ENCODE results near the gene CYB5D1.

Gene CYB5D1

DNA sequence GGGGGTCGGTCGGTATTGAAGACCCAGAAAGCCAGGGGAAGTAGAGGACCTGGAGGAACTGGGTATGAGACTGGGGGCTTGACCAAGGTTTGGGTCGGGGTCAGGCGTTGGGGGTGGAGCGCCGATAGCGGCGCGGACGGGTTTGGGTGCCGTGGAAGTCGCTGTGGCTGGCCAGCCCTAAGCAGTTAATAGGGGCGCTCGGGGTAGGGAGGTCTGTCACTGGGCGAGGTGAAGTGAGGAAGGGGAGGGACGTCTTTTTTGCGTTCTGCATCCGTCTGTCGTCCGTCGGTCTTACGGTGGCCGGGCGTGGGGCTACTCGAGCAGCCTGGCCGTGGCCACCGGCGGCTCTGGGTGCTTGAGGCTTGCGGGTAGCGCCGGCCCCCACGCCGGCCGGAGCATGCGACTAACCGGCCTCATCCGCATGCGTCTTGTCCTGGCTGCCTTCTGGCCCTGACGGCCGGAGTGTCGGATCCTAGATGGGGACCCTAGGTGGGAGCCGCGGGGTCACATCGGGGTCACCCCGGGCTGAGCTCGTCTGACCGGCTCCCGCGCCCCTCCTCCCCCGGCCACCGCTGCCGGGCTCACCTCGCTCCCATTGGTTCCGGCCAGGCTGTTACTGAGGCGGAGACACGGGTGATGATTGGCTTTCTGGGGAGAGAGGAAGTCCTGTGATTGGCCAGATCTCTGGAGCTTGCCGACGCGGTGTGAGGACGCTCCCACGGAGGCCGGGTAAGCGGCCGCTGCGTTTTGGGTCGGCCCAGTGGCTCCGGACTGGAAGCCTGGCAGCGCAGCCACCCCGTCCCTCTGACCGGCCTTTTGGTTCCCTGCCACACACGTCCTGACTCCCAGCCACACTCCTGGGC lies 13.3 kb upstream of the CYB5D1 start:
- no peak for DNase-seq (ENCODE audit: low read depth in 2 of 2)

DNA sequence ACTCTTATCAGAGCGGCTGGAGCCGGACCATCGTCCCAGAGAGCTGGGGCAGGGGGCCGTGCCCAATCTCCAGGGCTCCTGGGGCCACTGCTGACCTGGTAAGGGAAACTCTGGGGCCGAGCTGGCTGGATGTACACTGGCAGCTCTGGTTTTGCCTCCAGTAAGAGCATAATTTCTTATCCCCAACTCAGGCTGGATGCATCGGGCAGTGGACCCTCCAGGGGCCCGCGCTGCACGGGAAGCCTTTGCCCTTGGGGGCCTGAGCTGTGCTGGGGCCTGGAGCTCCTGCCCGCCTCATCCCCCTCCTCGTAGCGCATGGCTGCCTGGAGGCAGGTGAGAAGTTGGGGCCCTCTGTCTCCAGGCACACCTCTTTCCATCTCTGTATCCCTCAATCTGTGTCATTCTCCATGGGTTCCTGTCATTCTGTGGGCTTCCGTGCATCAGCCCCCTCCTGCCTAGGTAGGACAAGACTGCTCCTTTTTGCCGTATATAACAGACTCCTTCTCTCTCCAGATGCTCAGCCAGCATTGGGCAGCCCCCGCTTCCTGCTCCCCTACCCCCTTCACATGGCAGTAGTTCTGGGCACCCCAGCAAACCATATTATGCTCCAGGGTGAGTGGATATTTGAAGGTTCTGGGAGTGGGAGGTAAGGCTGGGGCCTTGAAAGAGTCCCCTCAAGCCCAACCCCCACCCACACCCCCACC lies 12.3 kb upstream of the CYB5D1 start:
- DNase-seq (ENCODE audit: low read depth in 2 of 2) = no peak

DNA sequence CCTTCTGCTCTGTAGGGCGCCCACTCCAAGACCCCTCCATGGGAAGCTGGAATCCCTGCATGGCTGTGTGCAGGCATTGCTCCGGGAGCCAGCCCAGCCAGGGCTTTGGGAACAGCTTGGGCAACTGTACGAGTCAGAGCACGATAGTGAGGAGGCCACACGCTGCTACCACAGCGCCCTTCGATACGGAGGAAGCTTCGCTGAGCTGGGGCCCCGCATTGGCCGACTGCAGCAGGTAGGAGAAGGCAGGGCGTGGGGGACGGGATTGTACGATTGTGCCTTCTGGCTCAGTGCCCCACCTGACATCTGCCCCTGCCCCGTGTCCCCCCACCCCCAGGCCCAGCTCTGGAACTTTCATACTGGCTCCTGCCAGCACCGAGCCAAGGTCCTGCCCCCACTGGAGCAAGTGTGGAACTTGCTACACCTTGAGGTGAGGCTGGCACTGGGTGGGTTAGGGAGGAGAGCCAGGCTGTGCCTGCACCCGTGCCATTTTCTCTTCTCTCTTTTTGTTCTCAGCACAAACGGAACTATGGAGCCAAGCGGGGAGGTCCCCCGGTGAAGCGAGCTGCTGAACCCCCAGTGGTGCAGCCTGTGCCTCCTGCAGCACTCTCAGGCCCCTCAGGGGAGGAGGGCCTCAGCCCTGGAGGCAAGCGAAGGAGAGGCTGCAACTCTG lies 11.6 kb upstream of the CYB5D1 start:
- DNase-seq (ENCODE audit: low read depth in 2 of 2) = no peak

DNA sequence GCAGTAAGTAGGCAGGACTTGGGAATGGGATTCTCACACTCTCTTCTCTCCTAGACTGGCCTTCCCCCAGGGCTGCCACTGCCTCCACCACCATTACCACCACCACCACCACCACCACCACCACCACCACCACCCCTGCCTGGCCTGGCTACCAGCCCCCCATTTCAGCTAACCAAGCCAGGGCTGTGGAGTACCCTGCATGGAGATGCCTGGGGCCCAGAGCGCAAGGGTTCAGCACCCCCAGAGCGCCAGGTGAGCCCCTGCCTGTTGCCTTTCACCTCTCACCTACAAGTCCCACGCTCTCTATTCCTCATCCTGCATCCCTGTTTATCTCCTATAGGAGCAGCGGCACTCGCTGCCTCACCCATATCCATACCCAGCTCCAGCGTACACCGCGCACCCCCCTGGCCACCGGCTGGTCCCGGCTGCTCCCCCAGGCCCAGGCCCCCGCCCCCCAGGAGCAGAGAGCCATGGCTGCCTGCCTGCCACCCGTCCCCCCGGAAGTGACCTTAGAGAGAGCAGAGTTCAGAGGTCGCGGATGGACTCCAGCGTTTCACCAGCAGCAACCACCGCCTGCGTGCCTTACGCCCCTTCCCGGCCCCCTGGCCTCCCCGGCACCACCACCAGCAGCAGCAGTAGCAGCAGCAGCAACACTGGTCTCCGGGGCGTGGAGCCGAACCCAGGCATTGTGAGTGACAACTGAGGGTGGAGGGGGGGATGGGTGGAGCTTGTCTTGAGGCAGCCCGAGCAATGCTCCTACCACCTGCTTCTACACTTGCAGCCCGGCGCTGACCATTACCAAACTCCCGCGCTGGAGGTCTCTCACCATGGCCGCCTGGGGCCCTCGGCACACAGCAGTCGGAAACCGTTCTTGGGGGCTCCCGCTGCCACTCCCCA lies 10.8 kb upstream of the CYB5D1 start:
- no peak for DNase-seq (ENCODE audit: low read depth in 2 of 2)

DNA sequence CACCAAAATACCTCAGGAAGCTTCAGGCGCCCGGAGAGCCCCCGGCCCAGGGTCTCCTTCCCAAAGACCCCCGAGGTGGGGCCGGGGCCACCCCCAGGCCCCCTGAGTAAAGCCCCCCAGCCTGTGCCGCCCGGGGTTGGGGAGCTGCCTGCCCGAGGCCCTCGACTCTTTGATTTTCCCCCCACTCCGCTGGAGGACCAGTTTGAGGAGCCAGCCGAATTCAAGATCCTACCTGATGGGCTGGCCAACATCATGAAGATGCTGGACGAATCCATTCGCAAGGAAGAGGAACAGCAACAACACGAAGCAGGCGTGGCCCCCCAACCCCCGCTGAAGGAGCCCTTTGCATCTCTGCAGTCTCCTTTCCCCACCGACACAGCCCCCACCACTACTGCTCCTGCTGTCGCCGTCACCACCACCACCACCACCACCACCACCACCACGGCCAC lies 9.6 kb upstream of the CYB5D1 start:
- DNase-seq (ENCODE audit: low read depth in 2 of 2) = no peak

DNA sequence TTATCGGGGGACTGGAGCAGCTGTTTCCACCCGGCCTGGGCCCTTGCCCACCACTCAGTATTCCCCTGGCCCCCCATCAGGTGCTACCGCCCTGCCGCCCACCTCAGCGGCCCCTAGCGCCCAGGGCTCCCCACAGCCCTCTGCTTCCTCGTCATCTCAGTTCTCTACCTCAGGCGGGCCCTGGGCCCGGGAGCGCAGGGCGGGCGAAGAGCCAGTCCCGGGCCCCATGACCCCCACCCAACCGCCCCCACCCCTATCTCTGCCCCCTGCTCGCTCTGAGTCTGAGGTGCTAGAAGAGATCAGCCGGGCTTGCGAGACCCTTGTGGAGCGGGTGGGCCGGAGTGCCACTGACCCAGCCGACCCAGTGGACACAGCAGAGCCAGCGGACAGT lies 9.1 kb upstream of the CYB5D1 start:
- no peak for DNase-seq (ENCODE audit: low read depth in 2 of 2)

DNA sequence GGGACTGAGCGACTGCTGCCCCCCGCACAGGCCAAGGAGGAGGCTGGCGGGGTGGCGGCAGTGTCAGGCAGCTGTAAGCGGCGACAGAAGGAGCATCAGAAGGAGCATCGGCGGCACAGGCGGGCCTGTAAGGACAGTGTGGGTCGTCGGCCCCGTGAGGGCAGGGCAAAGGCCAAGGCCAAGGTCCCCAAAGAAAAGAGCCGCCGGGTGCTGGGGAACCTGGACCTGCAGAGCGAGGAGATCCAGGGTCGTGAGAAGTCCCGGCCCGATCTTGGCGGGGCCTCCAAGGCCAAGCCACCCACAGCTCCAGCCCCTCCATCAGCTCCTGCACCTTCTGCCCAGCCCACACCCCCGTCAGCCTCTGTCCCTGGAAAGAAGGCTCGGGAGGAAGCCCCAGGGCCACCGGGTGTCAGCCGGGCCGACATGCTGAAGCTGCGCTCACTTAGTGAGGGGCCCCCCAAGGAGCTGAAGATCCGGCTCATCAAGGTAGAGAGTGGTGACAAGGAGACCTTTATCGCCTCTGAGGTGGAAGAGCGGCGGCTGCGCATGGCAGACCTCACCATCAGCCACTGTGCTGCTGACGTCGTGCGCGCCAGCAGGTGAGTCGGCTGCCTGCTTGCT lies 8.6 kb upstream of the CYB5D1 start:
- no peak for DNase-seq (ENCODE audit: low read depth in 2 of 2)

DNA sequence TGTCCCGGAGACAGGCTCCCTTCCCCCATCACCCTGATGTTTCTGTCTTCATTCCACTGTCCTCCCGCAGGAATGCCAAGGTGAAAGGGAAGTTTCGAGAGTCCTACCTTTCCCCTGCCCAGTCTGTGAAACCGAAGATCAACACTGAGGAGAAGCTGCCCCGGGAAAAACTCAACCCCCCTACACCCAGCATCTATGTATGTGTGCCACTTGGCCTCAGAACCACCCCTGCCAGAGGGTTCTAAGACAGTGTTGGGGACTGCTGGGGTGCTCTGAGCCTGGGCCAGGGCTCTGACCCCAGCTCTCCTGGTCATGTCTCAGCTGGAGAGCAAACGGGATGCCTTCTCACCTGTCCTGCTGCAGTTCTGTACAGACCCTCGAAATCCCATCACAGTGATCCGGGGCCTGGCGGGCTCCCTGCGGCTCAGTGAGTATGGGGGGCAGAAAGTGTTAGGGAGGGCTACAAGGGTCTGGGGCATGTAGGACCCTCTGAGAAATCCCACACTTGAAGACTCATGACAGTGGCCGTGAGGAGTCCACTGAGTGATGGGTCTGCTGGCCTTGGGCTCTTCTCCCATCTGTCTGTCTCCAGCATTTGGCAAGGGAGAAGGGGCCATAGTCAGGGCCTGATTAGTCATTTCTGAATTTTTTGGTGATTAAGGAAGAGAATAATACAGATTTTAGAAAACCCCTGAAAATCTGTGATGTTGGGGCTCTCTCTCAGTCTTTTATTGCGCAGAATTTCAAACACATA lies 7.9 kb upstream of the CYB5D1 start:
- no peak for DNase-seq (ENCODE audit: low read depth in 2 of 2)

DNA sequence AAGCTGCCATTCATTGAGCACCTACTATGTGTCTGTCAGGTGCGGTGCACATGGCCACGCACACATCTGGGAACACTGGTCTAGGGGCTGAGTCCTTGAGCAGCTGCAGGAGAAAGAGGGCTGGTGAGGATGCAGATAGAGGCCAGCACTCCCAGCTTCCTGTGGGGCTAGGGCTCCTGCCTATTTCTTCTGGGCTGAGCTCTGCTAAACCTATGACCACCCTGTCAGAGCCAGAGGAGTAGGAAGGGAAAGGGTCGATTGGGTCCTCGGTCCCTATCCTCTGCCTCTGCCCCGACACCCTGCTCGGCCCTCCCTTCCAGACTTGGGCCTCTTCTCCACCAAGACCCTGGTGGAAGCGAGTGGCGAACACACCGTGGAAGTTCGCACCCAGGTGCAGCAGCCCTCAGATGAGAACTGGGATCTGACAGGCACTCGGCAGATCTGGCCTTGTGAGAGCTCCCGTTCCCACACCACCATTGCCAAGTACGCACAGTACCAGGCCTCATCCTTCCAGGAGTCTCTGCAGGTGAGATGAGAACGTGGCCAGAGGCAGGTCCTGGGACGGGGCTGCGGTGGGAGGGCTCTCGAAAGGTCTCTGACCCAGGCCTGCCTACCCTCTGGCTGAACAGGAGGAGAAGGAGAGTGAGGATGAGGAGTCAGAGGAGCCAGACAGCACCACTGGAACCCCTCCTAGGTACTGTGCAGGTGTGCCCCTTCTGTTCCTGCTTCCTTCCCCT lies 6.9 kb upstream of the CYB5D1 start:
- DNase-seq (ENCODE audit: low read depth in 2 of 2) = no peak

DNA sequence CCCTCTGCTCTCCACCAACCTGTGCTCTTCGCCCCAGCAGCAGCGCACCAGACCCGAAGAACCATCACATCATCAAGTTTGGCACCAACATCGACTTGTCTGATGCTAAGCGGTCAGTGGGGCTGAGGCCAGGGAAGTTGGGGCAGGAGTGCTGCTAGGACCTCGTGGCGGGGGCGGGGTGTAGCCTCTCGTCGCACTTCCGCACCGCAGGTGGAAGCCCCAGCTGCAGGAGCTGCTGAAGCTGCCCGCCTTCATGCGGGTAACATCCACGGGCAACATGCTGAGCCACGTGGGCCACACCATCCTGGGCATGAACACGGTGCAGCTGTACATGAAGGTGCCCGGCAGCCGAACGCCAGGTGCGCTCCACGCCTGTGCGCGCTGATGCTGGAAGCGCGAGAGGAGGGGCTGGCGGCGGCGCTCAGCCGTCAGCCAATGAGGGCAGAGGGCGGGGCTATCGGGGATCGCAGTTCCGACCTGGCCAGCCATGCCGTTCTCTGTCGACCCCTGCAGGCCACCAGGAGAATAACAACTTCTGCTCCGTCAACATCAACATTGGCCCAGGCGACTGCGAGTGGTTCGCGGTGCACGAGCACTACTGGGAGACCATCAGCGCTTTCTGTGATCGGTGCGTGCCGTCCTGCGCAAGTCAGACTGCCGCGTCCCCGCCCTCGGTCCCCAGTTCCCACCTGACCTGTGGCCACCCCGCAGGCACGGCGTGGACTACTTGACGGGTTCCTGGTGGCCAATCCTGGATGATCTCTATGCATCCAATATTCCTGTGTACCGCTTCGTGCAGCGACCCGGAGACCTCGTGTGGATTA lies 6.2 kb upstream of the CYB5D1 start:
- DNase-seq (ENCODE audit: low read depth in 2 of 2) = peak; percentile 83 to 89

DNA sequence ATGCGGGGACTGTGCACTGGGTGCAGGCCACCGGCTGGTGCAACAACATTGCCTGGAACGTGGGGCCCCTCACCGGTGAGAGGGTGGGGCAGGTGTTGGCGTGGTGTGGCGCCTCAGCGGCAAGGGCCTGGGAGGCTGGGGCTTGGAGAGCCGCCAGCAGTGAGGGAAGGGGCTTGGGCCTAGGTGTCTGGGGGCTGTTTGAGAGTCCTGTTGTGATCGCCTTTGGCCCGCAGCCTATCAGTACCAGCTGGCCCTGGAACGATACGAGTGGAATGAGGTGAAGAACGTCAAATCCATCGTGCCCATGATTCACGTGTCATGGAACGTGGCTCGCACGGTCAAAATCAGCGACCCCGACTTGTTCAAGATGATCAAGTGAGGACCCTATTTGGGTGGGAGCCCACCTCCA lies 5.5 kb upstream of the CYB5D1 start:
- no peak for DNase-seq (ENCODE audit: low read depth in 2 of 2)

DNA sequence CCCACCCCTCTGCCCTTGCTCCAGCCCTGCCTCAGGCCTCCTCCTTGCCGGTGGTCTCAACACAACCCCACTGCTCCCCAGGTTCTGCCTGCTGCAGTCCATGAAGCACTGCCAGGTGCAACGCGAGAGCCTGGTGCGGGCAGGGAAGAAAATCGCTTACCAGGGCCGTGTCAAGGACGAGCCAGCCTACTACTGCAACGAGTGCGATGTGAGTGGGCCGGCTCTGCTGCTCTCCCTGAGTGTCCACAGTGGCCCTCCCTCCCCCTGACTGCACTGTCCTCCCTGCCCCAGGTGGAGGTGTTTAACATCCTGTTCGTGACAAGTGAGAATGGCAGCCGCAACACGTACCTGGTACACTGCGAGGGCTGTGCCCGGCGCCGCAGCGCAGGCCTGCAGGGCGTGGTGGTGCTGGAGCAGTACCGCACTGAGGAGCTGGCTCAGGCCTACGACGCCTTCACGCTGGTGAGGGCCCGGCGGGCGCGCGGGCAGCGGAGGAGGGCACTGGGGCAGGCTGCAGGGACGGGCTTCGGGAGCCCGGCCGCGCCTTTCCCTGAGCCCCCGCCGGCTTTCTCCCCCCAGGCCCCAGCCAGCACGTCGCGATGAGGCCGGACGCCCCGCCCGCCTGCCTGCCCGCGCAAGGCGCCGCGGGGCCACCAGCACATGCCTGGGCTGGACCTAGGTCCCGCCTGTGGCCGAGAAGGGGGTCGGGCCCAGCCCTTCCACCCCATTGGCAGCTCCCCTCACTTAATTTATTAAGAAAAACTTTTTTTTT lies 4.7 kb upstream of the CYB5D1 start:
- no peak for DNase-seq (ENCODE audit: low read depth in 2 of 2)

DNA sequence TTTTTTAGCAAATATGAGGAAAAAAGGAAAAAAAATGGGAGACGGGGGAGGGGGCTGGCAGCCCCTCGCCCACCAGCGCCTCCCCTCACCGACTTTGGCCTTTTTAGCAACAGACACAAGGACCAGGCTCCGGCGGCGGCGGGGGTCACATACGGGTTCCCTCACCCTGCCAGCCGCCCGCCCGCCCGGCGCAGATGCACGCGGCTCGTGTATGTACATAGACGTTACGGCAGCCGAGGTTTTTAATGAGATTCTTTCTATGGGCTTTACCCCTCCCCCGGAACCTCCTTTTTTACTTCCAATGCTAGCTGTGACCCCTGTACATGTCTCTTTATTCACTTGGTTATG lies 4.1 kb upstream of the CYB5D1 start:
- no peak for DNase-seq (ENCODE audit: low read depth in 2 of 2)

DNA sequence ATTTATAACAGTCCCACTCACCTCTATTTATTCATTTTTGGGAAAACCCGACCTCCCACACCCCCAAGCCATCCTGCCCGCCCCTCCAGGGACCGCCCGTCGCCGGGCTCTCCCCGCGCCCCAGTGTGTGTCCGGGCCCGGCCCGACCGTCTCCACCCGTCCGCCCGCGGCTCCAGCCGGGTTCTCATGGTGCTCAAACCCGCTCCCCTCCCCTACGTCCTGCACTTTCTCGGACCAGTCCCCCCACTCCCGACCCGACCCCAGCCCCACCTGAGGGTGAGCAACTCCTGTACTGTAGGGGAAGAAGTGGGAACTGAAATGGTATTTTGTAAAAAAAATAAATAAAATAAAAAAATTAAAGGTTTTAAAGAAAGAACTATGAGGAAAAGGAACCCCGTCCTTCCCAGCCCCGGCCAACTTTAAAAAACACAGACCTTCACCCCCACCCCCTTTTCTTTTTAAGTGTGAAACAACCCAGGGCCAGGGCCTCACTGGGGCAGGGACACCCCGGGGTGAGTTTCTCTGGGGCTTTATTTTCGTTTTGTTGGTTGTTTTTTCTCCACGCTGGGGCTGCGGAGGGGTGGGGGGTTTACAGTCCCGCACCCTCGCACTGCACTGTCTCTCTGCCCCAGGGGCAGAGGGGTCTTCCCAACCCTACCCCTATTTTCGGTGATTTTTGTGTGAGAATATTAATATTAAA lies 3.6 kb upstream of the CYB5D1 start:
- DNase-seq (ENCODE audit: low read depth in 2 of 2) = no peak

DNA sequence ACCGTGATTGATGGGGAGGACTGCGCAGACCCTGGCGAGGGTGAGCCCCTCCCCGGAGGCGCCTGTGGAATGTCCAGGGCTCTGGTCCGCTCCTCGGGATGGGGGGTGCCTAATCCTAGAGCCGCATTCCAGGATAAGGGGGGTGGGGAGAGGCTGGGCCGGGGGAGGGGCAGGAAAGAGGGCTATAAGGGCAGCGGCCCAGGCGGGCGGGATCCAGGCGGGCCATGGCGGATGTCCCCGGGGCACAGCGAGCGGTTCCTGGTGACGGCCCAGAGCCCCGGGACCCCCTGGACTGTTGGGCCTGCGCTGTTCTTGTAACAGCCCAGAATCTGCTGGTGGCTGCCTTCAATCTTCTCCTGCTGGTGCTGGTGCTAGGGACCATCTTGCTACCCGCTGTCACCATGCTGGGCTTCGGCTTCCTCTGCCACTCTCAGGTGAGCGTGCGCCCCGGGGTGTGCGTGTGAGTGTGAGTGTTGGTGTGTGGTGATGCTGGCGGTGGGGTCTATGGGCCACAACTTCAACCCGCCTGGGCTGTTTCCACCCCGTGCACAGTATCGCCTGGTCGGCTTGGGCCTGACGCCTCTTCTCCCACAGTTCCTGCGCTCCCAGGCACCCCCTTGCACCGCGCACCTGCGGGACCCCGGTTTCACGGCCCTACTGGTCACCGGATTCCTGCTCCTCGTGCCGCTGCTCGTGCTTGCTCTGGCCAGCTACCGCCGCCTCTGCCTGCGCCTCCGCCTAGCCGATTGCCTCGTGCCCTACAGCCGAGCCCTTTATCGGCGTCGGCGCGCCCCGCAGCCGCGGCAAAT lies 2.7 kb upstream of the CYB5D1 start, which contains the start of gene TMEM88:
Gene TMEM88 (plus strand): TSS at position 216 of the 809 bp plus-strand sequence. CDS start 9 bp downstream, at position 225.
- no peak for DNase-seq (ENCODE audit: low read depth in 2 of 2)

DNA sequence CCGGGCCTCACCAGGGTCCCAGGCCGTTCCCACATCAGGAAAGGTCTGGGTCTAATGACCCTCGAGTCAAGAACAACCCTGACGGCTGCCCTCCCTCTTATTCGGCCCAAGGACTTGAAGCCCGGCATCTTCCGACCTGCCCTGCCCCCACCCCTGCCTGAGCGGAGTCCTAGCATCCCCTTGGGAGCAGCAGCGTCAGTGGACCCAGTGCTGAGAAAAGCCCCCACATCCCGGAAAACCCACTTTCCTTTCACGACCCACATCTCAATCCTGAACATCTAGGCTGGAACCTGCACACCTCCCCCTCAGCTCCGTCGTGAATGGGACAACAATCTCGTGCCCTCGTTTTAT lies 2.2 kb upstream of the CYB5D1 start:
- DNase-seq (ENCODE audit: low read depth in 2 of 2) = no peak

All from stimulated activated CD4-positive, alpha-beta T cell treated with anti-CD3 and anti-CD28 coated beads, Interleukin-1b, Interleukin-23, amount 100 ng/mL, for 1 hour (primary cell).